Fibroblast of skin of scalp (primary cell): ENCODE data around the gene SKOR1.

Source experiments
- DNase-seq: peaks from one replicate; pipeline ENCODE4 v3.0.0-alpha.2; 2013

SKOR1 gene

DNA sequence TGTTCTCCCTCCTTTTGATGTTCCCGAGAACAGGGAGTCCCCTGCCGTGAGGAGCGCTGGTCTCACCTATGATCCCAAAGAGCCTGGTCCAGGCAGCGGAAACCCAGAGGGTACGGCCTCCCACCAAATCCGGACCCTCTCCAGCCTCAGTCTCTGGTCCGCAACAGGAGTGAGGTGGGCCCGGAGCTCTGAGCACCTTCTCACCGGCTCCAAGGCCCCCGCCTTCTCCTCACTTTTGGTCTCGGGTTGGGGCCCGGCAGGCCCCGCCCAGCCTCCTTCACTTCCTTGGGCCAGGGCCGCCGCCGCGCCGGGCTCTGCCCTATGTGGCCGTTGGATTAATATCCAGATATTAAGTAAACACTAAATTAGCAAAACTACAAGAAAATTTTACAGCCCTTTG lies 5.7 kb upstream of the SKOR1 start:
- DNase-seq, result no peak

DNA sequence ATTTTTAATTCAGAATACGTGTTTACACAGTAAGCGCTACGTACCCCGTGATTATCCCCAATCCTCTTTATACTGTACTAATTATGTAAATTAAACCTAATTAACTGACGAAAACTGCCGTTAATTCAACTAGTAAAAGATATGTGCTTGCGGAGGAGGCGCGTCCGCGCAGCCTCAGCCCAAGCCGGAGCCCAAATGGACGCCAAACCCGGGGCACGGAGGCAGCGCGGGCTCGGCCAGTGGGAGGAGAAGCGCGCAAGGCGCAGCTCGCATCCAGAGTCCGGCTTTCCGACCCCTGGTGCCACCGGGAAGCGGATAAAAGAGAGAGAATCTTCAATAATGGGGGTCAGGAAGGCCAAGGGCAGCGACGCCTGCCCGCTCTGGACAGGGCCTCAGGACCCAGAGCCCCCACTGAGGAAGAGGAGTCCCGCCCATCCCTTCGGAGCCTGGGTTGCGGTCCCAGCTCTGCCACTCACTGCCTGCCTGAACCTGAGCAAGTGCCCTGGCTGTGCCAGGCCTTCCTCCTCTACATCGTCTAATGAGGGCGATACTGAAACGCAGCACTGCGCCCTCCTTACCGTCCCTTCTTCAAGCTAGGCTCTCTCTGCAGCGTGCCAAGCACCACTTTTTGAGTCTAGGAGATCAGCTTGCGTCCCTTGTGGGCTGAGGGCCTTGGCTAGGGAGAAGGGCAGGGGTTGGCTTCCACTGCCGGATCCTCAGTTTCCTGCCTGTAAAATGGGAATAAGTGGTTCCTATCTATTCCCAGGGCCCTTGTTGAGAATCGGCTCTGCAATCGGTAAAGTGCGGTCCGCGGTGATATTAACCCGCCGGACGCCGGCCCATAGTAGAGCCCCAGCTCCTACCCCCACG lies 5.0 kb upstream of the SKOR1 start:
- DNase-seq, result no peak

- DNase-seq, result peak; percentile 60
Observed at GRCh38 chr15:67820992-67821783, 4.1 kb upstream of the SKOR1 start.

GRCh38 chr15:67821784-67822440 lies 3.4 kb upstream of the SKOR1 start:
- DNase-seq, result no peak

DNA sequence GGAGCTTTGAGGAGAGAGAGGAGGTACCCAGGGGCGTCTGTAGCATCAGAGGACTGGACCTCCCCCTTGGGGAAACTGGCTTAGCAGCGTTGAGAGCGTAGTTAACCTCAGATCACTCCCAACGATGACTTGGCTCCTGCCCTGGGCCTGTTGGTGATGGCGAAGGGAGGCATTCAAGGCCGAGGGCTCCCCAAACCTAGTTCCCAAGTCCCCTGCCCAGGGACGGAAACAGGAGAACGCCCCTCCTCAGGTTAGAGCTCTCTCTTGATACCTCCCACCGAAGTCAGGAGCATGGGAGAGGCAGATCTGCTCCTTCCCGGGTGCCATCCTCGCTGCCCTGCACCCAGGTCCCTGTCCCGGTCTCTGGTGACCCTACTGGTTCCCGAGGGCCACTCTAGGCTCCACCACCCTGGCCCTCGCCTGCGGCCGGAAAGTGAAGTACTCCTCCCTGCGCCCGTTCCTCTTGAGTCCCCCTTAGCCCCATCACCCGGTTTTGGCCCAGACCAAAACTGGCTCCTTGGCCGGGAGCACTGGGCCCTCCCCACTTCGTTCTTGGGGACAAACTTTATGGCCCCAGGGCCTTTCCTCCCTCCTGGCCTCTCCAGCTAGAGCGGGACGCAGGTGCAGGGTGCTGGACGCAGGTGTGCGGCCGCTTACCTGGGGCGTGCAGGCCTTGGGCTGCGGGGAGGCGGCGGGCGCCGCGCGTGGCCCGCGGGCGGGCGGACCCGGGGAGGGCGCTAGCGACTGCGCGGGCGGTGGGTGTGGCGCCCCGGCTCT lies 2.6 kb upstream of the SKOR1 start:
- no peak for DNase-seq

DNA sequence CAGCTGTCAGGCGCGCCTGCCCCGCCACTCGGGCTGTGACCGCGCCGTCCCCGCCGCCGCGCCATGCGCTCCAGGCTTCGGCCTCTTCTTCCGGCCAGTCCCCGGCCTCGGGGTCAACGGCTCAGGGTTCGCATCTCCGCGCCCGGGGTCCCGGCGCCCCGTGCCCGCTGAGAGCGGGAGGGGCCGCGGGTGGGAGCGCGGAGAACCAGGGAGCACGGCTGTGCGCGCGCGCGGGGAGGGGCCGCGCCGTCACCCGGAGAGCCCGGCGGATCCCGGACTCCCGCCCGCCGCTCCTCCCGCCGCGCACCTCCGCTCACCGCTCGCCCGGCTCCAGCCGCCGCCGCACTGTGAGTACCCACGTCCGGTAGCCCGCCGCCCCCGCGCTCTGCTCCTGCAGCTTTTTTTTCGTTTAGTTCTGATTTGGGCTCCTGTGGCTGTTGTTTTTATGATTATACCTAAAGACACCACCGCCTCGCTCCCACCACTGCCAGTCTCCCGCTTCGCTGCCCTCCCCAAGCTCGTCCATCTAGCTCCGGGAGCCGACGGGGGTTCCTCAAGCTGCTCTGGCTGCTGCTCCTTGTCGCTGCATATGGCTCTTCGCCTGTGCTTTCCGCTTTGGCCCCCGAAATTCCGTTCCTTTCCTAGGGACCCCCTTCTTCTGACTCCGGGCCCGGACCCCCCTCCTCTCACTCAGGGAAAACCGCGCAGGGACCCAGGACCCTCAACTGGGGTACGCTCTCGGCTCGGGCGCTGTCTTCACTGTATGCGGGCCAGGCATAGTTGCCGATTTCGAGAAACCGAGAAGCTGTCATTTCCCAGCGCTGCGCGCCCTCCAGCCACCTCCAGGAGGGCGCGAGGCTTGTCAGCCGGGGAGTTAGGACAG lies 1.8 kb upstream of the SKOR1 start:
- DNase-seq, result no peak

GRCh38 chr15:67824197-67824968 lies 926 bp upstream of the SKOR1 start:
- no peak for DNase-seq

- no peak for DNase-seq
Observed at GRCh38 chr15:67825881-67826716, 790 bp downstream of the SKOR1 start.

- no peak for DNase-seq
Observed at GRCh38 chr15:67826717-67827561, 1.6 kb downstream of the SKOR1 start.

- DNase-seq, result no peak
Observed at GRCh38 chr15:67827562-67828277, 2.4 kb downstream of the SKOR1 start.

- no peak for DNase-seq
Observed at GRCh38 chr15:67828278-67828968, 3.1 kb downstream of the SKOR1 start.

DNA sequence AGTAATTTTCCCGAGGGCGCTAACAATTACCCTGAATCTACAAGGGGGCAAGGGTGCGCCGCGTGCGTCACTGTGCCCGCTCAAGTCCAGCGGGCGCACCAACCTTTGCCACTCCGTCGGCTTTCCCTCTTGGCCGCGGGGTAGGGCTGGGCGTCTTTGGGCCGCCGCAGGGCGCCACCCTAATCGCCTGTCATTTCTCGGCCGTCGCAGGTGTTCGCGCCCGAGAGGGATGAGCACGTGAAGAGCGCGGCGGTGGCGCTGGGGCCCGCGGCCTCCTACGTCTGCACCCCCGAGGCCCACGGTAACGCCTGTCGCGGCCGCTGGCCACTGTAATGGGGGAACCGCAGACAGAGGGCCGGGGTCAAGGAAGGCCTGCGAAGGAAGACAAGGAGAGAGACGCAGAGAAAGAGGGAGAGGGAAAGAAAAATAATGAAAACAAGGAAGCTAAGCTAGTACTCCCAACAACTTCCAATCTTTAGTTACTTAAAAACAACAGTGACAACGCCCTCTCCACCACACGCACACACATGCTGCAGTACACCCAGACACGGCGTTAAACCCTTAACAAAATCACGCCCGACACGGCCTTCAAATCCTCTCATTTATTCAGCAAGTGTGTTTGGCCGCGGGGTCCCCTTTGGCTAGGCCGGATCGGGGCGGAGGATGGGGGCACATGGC lies 3.8 kb downstream of the SKOR1 start:
- DNase-seq, result no peak

- DNase-seq, result no peak
Observed at GRCh38 chr15:67829647-67830504, 4.6 kb downstream of the SKOR1 start.

DNA sequence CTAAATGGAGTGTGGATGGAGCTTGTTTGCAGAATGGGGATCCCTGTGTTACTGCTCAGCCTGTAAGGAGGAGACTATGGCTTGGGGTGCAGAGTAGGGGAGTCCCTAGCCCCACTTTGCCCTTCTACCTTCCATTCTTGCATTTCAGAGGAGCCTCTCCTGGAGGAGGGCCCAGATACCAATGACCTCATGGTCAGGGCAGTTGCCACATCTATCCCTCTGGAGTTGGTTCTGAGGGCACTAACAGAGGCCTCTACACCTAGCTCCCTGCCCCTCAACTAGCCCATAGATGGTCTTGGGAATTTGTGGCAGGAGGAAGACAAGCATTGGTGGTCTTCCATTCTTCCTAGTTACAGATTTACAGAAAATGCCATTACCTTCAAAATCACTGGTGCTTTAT lies 6.1 kb downstream of the SKOR1 start:
- no peak for DNase-seq

- peak; percentile 41 for DNase-seq
Observed at GRCh38 chr15:67832031-67832551, 6.8 kb downstream of the SKOR1 start.
